Duodenal mucosa (tissue), 2 donors: ENCODE data around the gene GNAT1.

Source experiments
- H3K27ac ChIP-seq: one replicate; pipeline ENCODE4 v1.7.0; 2013; ENCODE audit warnings: low read depth, low read length
- H3K27me3 ChIP-seq, 2 donors: one replicate each; pipeline ENCODE4 v1.7.0; 2013; ENCODE audit warnings: low read length in 2 of 2, control low read depth in 1 of 2; ENCODE audit not compliant: insufficient read depth in 2 of 2, control insufficient read depth in 1 of 2
- H3K36me3 ChIP-seq, 2 donors: one replicate each; pipeline ENCODE4 v1.7.0; 2013; ENCODE audit warnings: low read length in 2 of 2, control low read depth in 1 of 2; ENCODE audit not compliant: insufficient read depth in 2 of 2, control insufficient read depth in 1 of 2
- H3K4me1 ChIP-seq, 2 donors: one replicate each; pipeline ENCODE4 v1.7.0; 2013; ENCODE audit warnings: low read length in 2 of 2, control low read depth in 1 of 2; ENCODE audit not compliant: insufficient read depth in 2 of 2, control insufficient read depth in 1 of 2
- H3K4me3 ChIP-seq, 2 donors: one replicate each; pipeline ENCODE4 v1.7.0; 2013; ENCODE audit warnings: low read length in 2 of 2, low read depth in 1 of 2
- H3K9ac ChIP-seq, 2 donors: one replicate each; pipeline ENCODE4 v1.7.0; 2013; ENCODE audit warnings: low read length in 2 of 2, low read depth in 1 of 2
- H3K9me3 ChIP-seq, 2 donors: one replicate each; pipeline ENCODE4 v1.7.0; 2013; ENCODE audit warnings: low read length in 2 of 2, control low read depth in 1 of 2; ENCODE audit not compliant: control insufficient read depth in 1 of 2

Gene GNAT1

DNA sequence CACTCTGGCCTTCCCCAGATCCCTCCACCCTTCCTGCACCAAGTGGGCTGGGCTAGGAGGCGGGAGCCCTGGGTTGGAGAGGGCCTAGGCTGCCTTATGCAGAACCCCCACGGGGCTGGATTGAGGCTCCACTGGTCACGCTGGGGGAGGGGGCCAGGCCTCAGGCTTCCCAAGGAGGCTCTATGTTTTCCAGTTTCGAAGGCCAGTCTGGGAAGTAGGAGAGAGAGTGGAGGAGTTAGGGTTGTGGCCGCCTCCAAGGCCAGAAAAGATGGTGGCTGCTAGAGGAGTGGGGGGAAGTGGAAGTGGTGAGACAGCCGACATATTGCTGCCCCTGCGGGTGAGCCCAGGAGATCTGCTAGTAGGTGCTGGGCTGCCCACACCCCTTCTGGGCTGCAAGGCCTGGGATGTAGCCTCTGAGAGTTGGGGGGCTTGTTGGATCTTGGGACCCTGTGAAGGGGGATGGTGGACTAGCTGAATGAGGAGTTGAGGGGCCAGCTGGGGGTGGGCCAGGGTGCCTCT, 45.8 kb downstream of the GNAT1 start:
- Histone ChIP-seq H3K4me3 (peak overlapping the region; percentile 89 to 91), H3K4me1 (peaks cover 37 to 61% of the 10 kb centered on the region in 2 donors), H3K36me3 (peaks cover 0 to 9% of the 10 kb centered on the region in 2 donors), H3K27me3 (no peaks in the 10 kb centered on the region), H3K27ac (peak overlapping the region; percentile 68), H3K9me3 (no peaks in the 10 kb centered on the region), H3K9ac (peak overlapping the region; percentile 76 to 94)

DNA sequence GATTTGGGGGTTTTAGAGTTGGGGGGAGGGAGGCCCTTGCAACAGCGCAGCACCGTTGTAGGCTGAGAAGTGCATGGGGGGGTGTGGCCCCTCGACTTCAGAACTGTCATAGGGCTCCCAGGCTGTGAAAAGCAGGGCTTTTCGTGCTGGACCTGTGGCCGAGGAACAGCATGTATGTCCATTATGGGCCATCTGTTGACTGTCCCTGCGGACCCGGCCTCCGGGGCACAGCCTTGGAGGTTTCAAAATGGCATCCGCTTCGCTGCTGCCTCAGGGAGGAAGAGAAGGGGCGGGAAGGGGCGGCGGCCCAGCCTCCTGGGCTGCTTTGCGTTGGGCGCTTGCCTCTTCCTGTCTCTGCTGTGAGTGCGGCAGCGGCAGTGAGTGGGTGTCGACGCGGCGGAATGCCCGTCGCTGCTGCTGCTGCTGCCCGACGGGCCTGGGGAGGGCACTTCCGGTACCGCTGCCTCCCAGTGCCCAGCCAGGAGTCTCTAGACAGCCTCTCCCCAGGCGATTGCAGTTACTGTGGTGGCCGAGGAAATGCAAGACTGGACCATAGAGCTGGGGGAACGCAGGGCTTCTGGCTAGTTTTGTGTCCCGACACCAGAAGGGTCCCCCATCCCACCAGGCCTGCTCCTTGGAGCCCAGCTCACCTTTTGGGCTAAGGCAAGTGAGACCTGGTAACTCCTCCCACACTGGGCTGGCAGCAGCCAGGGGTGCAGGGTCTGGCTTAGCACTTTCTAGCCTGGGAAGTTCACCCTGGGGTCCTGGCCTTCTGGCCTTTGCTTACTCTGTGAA, 46.5 kb downstream of the GNAT1 start:
- Histone ChIP-seq H3K9ac (peak overlapping the region; percentile 76 to 94), H3K36me3 (peaks cover 0 to 9% of the 10 kb centered on the region in 2 donors), H3K27ac (peak overlapping the region; percentile 68), H3K4me1 (peaks cover 44 to 69% of the 10 kb centered on the region in 2 donors), H3K9me3 (no peaks in the 10 kb centered on the region), H3K4me3 (peak overlapping the region; percentile 89 to 91), H3K27me3 (no peaks in the 10 kb centered on the region)

DNA sequence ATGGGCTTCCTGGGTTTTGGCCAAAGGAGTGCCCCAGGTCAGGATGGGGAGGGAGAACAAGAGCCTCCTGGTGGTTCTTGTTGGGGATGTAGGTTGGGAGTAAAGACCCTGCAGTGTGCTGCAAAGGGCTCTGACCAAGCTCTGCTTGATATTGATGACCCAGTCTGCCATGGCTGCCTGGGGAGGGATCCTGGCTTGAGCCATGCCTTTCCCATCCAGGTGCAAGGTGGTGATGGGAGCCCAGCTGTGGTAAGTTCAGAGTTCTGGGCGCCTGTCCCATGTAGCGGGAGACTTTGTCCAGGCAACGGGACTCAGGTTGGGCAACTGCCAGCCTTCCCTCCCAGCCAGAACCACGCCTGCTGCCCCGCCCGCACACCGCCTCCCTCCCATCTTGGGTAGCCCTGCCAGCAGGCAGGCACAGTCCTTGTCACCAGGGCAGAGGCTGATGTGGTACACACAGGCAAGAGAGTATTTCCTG, 47.2 kb downstream of the GNAT1 start:
- peak overlapping the region; percentile 89 to 91 for H3K4me3 ChIP-seq
- no peaks in the 10 kb centered on the region for H3K27me3 ChIP-seq
- H3K36me3 ChIP-seq = peaks cover 0 to 9% of the 10 kb centered on the region in 2 donors
- H3K27ac ChIP-seq = peak overlapping the region; percentile 3
- no peaks in the 10 kb centered on the region for H3K9me3 ChIP-seq
- peak overlapping the region; percentile 58 to 76 for H3K9ac ChIP-seq
- peaks cover 50 to 75% of the 10 kb centered on the region in 2 donors for H3K4me1 ChIP-seq

DNA sequence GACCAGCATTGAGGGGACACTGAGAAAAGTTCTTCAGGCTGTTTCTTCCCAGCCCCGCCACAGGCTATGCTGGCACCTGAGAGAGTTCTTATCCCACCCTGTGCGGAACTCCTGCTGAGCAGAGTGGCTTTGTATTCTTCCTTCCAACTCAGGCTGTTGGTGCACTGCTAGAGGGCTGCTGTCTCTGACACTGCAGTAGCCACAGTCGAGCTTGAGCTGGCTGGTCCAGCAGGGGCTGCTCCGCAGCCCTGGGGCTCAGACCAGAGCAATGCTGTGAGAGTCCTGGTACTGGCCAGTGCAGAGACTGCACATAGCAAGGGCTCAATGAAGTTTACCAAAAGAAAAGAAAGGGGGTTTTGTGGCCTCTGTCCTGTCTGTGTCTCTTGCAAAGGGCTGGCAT, 48.2 kb downstream of the GNAT1 start:
- Histone ChIP-seq H3K9ac (no peak overlapping the region), H3K27ac (no peak overlapping the region), H3K4me1 (peaks cover 51 to 82% of the 10 kb centered on the region in 2 donors), H3K36me3 (peaks cover 4 to 9% of the 10 kb centered on the region in 2 donors), H3K9me3 (no peaks in the 10 kb centered on the region), H3K4me3 (no peak overlapping the region), H3K27me3 (no peaks in the 10 kb centered on the region)

DNA sequence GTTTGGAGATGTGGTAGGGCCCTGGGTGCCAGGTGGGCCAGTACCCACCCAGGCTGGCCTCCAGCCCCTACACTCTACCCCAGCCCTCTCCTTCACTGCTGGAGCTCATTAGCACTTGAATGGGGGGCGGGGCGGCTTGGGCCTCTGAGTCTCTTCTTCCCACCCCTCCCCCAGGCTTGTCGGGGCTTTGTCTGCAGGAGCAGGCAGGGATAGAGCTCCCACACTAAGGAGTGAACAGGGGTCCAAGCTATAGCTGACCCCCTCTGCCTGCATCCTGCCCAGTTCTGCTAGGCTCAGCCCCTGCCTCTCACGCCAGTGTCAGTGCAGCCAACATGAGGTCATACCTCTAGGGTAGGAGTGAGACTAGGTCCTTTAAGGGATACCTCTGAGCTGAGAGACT, 49.8 kb downstream of the GNAT1 start:
- Histone ChIP-seq H3K27me3 (no peaks in the 10 kb centered on the region), H3K4me3 (no peak overlapping the region), H3K9me3 (no peaks in the 10 kb centered on the region), H3K27ac (peak overlapping the region; percentile 70), H3K9ac (peak overlapping the region in 1 of 2 donors; percentile 16), H3K4me1 (peaks cover 60 to 90% of the 10 kb centered on the region in 2 donors), H3K36me3 (peaks cover 4 to 9% of the 10 kb centered on the region in 2 donors)

DNA sequence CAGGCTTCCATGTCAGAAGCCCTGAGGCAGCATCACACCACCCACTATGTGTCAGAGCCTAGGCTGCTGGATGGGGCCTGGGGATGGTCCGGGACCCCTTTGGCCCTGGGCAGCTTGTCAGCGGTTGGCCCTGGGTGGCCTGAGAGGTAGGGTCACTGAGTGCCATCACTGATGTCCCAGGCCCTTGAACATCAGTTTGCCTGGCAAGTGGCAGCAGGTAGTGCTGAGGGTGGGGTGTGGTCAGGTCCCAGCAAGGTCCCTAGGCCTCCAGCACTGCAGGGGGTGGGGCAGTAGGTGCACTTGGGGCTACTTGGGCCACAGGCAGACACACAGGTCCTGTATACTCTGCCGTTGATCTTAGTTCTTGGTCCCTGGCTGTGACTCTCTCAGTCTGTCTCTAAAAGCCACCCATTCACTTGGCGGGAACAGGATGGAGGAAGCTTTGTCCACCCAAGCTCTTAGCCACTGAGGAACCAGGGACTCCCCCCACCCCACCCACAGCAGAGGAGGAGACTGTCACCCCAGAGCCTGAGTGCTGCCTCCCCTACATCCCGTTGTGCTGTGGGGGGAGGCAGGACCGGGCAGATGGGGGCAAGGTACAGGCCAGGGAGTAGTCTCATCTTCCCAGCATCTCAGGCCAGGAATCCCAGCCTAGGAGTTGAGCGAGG, 50.4 kb downstream of the GNAT1 start:
- H3K27me3 ChIP-seq = no peaks in the 10 kb centered on the region
- peak overlapping the region; percentile 16 to 43 for H3K9ac ChIP-seq
- H3K4me3 ChIP-seq = peak overlapping the region; percentile 13 to 50
- H3K4me1 ChIP-seq = peaks cover 67 to 90% of the 10 kb centered on the region in 2 donors
- no peaks in the 10 kb centered on the region for H3K9me3 ChIP-seq
- H3K36me3 ChIP-seq = peaks cover 4 to 9% of the 10 kb centered on the region in 2 donors
- peak overlapping the region; percentile 70 for H3K27ac ChIP-seq

DNA sequence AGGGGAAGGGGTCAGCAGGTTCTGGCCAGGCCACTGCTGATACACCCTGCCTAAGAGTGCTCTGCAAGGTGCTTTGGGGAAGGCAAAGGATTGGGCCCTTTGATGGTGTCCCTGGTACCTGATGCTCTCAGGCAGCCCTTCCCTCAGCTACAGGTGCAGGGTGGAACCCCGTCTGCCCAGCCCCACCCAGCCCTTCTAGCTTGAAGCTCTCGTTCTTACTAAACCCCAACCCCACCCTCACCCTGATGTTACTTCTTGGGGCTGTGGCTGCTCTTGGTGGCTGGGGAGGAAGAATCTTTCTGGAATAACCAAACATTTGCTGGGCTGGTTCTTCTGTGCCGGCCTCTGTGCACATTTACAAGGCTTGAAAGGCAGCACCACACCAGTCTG, 51.0 kb downstream of the GNAT1 start:
- Histone ChIP-seq H3K4me1 (peaks cover 72 to 90% of the 10 kb centered on the region in 2 donors), H3K4me3 (peak overlapping the region; percentile 13 to 50), H3K9ac (peak overlapping the region; percentile 16 to 25), H3K36me3 (peaks cover 4 to 9% of the 10 kb centered on the region in 2 donors), H3K9me3 (no peaks in the 10 kb centered on the region), H3K27me3 (no peaks in the 10 kb centered on the region), H3K27ac (peak overlapping the region; percentile 83)

DNA sequence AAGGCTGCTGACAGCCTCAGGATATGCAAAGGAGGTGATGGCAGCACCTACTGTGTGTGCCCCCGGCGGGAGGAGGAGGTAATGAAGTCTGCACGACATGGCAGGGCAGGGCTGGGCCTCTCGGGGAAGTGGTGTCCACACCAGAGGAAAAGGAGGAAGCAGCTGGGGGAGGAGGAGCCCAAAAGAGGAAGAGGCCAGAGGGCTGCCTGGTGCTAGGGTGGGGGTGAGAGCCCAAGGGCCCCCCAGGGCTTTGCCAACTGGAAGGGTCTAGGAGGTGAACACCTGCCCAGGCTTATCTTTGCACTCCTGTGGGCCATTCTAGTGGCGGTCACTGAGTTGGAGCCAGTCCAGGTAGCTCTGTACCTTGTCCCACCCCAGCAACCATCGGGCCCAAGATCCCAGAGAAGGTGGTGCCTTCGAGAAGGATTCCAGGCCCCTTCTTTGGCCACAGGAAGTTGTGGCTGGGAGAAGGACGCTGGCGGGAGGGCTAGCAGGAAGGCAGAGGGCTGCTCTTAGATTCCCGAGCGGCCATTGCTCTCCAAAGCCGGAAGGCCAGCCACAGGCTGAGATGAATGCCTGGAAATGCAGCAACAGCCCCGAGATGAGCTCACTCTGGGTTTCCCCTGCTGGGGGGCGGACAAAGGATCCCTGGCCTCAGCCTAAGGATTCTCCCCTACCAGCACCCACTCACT, 51.6 kb downstream of the GNAT1 start:
- H3K27ac ChIP-seq = peak overlapping the region; percentile 83
- no peaks in the 10 kb centered on the region for H3K9me3 ChIP-seq
- no peaks in the 10 kb centered on the region for H3K27me3 ChIP-seq
- H3K4me3 ChIP-seq = peak overlapping the region; percentile 13 to 50
- H3K4me1 ChIP-seq = peaks cover 75 to 90% of the 10 kb centered on the region in 2 donors
- H3K36me3 ChIP-seq = peaks cover 4 to 9% of the 10 kb centered on the region in 2 donors
- H3K9ac ChIP-seq = peak overlapping the region; percentile 46 to 51

- Histone ChIP-seq H3K36me3 (peaks cover 4 to 9% of the 10 kb centered on the region in 2 donors), H3K4me1 (peaks cover 75 to 90% of the 10 kb centered on the region in 2 donors), H3K9ac (peak overlapping the region; percentile 46 to 51), H3K27ac (peak overlapping the region; percentile 83), H3K4me3 (peak overlapping the region in 1 of 2 donors; percentile 50), H3K27me3 (no peaks in the 10 kb centered on the region), H3K9me3 (no peaks in the 10 kb centered on the region)
These were observed 52.1 kb downstream of the GNAT1 start for GRCh38 chr3:50243543-50243895.
